Activated CD4-positive, CD25-positive, alpha-beta regulatory T cell (primary cell): ENCODE results near the gene APC.
A peak's percentile ranks its signal among the peaks of the same experiment; 100 is the strongest.
"Not testable (repeated sequence)": the region's sequence is repeated elsewhere in the genome, so short reads cannot be mapped to it uniquely, and the experiment has no call there.

Experiments
- DNase-seq, 4 experiments: peaks; one replicate each; lab custom pipeline; 2025; lab: John Stamatoyannopoulos, UW

Gene APC

DNA sequence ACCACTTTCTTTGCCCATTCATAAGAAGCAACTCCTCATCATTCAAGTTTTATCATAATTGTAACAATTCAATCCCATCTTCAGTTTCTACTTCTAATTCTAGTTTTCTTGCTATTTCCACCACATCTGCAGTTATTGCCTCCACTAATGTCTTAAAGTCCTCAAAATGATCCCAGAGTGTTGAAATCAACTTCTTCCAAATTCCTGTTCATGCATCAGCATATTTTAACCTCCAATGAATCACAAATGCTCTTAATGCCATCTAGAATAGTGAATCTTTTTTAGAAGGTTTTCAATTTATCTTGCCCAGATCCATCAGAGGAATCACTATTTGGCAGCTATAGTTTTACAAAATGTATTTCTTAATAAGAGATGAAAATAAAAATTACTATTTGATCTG lies 120.2 kb downstream of the APC start:
- no peak for DNase-seq

DNA sequence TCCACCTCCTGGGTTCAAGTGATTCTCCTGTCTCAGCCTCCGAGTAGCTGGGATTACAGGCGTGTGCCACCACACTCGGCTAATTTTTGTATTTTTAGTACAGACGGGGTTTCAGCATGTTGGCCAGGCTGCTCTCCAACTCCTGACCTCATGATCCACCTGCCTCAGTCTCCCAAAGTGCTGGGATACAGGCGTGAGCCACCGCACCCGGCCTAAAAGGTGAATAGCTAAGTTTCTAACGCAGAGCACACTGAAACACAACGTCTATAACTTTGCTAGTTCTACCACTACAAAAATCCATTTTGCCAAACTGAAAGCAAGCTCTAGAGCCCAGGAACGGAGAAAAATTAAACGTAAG lies 122.9 kb downstream of the APC start:
- DNase-seq = not testable (repeated sequence)

DNA sequence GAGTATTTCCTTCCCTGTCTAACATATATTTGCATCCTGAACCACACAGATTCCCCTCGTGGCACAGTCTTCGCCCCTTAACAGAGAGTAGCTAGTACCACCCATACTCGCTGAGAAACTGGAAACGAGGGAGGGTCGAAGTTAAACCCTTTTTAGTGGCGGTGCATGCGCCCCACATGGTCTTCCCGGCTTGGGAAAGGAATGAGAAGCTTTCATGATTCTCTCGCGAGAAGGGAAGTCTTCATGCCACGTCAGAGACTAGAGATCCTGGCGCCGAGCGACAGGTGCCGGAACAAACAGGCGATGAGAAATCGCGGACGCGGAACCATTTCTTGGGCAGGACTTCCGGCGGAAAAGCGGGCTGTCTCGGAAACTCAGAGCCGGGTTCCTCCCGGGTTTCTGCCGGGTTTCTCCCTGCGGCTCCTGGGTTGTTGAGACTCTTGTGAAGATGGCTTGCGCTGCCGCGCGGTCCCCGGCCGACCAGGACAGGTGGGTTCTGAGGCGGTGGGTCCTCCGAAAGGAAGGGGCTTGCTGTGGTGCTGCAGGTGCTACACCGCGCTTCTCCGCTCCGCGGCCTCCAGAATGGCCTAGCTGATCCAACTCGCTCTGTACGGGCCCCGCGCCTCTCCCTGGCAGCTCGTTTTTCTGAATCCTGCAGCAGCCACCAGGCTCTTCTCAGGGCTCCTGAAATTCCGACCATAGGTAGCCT lies 123.4 kb downstream of the APC start, which contains the start of gene SRP19:
SRP19 (plus strand) TSS at position 359 of the 709 bp plus-strand sequence; CDS start at position 449, 90 bp downstream.
- DNase-seq = peak; percentile 76 to 85 (median 80)

DNA sequence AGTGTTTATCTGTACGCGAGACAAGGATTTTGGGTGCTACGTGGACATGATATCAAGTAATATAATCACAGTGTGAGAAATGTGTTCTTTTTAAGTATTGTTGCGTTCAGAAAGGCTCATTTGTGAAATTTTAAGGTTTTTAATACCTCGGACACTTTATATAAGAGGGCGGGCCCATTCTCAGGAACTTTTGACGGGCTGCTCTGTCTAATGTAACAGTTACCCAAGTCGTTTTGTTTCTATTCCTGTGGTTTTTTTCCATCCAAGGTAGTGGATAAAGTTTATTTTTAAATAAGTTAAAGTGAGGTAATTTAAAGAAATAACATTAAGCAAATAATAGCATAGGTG lies 123.9 kb downstream of the APC start:
- DNase-seq = no peak

DNA sequence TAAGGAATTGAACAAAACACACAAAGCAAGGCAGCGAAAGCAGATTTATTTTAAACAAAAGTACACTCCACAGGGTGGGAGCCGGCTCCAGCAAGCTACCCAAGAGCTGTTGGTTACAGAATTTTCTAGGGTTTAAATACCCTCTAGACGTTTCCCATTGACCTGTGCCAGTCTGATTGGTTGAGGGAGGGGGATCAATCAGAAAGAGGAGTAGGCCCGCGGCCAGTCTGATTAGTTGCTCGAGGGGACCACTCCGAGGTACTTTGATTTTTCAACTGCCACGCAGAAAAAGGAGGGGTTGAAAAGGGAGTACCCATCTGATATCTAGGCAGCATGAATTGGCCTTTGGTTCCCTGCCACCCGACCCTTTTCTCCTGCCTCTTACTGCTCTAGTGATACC lies 124.4 kb downstream of the APC start:
- no peak for DNase-seq

DNA sequence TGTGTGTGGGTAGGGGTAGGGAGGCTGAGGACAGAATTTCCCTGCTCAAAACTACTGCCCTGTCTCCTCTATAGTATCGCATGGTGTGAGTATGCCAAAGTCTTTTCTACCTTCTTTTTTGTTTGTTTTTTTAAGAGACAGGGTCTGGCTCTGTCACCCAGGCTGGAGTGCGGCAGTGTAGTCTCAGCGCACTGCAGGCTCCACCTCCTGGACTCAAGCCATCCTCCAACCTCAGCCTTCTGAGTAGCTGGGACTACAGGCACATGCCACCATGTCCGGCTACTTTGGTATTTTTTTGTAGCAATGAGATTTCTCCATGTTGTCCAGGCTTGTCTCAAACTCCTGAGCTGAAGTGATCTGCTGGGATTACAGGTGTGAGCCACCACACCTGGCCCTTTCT lies 125.9 kb downstream of the APC start:
- DNase-seq = no peak

DNA sequence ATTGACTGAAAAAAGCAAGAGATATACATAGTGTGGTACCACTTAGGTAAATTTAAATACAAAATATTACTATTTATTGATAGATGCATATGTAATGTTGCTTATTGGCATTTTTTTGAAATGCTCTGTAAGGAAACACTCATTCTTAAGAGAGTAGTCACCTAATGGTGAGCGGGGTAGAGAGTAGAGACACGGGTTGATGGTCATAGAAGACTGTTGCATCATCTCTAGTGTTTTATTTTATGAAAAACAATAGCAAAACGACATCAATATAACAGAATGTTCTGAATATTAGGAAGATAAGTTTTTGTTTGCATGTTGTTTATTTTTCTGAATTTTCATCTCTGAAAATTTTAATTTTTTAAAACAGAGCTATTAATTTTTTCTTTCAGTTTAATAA lies 127.4 kb downstream of the APC start:
- no peak for DNase-seq

DNA sequence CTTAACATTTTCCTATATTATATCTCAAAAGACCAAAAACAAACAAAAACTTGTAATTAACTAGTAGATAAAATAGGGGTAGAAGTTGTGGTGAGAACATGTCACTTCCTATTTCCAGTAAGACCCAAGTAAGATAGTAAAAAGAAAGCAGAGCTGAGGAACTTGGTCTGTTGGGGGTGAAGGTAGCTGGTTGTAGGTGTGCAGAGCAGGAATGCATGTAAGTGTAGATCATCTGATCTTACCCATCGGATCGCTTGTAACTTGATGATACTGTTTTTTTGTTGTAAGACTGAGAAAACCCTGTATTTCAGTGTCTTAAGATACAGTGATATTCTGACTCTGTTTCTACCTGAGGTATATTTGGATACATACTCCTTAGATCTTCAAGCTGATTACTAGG lies 129.1 kb downstream of the APC start:
- DNase-seq = no peak

DNA sequence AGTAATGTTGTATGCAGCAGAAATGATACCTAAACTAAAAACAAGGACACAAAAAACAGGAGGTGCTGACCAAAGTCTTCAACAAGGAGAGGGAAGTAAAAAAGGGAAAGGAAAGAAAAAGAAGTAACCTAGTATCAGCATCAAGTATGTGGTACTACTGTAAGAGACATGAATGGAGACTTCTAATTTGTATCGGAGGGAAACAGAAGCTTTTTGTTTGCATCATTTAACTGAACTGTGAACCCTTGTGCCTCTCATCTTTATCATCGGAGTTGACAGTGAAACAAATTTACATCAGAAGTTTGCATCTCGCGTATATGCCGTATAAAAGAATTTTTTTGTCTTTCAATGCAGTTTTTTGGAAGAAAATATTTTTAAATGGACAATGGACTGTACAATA lies 129.7 kb downstream of the APC start:
- no peak for DNase-seq

DNA sequence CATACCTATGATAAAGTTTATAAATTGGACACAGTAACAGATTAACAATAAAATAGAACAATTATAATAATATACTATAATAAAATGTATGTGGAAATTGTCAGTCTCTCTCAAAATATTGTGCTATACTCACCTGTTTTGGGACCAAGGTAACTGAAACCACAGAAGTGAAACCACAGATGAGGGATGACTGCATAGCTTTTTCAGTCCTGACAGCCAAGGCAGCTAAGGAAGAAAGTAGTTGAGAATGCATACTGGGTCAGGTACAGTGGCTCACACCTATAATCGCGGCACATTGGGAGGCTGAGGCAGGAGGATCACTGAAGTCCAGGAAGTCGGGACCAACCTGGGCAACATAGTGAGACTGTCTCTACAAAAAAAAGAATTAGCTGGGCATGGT lies 132.3 kb downstream of the APC start:
- no peak for DNase-seq

DNA sequence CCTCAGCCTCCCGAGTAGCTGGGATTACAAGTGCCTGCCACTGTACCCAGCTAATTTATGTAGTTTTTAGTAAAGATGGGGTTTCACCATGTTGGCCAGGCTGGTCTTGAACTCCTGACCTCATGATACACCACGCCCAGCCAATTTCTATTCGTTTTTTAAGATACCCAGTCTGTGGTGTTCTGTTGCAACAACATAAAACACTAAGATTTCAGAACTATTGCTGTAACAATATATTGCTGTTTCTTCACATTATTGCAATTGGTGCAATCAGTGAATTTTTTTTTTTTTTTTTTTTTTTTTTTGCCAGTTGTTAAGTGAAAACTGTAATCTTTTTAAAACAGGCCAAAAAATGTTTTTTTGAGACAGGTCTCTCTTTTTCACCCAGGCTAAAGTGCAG lies 133.3 kb downstream of the APC start:
- DNase-seq = no peak

DNA sequence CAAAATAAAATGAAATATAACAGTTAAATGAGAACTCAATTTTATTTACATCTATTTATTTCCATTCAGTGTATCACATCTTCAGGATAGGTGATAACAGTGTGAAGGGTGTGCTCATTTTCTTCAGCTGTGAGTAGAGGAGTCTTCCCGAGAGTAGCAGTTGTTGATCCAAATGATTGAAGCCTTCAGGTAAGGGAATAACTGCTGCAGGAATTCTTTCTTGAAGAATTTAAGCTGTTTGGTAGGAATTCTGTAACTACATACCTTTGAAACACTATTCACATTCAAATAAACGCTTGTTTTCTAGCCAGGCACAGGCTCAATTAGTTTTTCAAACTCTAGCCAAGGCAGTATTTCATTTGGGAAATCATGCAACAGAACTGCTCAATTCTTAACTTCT lies 138.7 kb downstream of the APC start:
- DNase-seq = no peak

DNA sequence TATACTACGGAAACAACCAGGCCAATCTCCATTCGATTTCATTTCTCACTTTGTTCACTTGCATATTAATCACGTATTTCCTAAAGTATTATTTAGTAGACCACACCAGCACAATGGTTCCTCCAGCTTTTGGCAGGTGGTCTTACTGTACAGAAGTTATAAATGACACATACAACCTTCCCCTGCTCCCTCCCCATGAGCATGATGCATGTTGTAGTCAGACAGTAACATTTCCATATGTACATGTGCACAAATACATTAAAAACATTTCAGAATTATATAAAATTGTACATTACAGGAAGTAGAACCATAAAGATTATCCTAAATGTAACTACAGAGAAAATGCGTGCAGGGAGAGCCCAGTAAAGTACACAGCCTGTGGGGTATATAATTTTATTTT lies 140.4 kb downstream of the APC start:
- DNase-seq = no peak

DNA sequence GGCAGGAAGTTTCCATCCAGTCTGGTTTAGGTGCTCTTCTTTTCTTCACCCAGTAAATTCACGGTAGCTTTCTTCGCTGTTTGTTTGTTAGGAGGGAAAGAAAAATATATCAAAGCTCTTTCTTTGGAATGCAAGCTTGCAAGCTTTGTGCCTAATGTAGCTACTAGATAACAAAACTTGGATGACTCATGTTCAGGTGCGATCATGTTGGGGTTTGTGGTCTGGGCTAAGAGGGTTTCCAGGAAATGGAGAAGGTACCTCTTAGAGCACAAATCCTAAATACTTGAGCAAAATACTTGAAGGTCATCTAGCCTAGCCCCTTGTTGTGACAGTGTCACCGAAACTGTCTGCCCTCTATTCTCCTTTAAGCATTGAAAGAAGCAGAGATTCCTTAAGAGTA lies 141.1 kb downstream of the APC start:
- DNase-seq = peak; percentile 14 to 29 (median 20)

DNA sequence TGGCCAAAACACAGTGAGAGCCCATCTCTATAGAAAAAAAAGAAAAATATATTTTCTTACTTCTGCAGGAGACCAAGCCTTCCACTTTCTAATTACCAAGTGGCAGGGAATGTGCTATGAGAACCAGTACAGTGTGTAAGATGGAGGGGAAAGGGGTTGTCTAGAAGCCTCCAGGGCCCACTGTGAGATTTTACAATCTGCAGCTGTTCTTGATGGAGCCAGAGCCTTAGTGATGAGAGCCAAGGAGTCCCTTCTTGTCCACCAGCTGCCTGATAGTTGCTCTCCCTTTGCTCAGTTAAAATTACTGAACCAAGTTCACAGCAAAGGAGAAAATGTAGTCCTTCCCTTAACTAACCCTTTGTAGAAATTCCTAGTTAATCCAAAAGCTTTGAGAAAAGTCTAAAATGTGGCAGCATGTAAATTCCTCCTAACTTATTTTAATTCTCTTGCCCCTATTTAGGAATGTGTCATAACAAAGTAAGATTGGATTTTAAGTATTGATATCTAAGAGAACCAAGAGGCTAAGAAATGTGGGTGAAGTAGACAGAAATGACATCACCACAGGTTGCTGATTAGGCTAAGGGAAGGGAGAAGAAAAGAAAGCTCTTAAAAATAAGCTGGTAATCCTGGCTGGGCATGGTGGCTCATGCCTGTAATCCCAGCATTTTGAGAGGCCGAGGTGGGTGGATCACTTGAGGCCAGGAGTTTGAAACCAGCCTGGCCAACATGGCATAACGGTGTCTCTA lies 142.7 kb downstream of the APC start:
- no peak for DNase-seq

DNA sequence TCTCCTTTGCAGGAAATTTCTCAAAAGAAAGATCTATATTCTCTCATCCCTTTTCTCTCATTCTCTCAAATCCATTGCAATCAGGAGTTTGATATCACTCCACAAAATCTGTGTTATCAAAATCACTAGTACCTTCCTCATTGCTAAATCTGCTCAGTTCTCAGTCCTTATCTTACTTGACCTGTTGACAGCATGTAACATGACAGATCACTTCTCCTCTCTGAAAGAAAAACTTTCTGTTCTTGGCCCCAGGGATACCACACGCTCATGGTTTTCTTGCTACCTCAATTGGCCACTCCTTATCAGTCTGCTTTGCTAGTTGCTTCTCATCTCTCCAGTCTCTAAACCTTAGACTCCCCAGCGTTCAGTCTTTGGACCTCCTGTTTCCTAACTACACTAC lies 145.5 kb downstream of the APC start:
- no peak for DNase-seq

DNA sequence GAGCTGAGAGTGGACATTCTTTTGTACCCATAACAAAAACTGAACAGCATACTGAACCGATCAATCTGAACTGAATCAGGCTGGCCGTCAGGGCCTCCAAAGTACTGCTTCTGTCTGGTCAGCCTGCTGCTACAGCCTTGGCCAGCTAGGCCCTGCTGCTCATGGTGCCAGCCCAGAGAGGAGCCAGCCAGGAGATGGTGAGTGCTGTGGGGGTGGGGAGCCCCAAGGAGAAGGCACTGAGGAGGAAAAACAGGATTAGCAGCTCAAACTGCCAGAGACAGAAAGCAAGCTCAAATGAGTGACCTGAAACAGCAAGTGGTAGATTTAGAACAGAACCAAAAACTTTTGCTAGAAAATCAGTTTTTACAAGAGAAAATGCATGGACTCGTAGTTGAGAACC lies 147.3 kb downstream of the APC start:
- DNase-seq = no peak

DNA sequence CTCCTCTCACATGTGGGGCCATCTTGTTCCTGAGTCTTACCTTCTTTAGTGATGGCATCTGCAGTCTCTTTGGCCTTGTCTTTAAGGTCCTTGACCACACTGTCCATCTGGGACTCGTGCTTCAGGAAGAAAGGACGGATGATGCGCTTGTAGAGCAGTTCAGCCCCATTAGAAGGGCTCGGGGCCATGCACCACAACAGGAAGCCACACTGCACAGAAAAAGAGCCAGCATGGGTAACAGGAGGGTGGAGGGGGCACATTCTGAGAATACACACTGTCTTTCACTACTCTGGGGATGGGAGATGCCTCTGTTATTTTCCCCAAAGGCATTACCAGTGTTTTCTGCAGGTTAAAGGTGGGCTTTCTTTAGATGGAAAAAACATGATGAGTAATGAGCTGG lies 149.3 kb downstream of the APC start:
- peak in 2 of 4 experiments; percentile 5 to 10 for DNase-seq

DNA sequence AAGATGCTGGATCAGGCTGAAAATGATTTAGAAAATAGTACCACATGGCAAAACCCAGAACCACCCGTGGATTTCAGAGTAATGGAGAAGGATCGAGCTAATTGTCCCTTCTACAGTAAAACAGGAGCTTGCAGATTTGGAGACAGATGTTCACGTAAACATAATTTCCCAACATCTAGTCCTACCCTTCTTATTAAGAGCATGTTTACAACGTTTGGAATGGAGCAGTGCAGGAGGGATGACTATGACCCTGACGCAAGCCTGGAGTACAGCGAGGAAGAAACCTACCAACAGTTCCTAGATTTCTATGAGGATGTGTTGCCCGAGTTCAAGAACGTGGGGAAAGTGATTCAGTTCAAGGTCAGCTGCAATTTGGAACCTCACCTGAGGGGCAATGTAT lies 154.4 kb downstream of the APC start:
- DNase-seq = not testable (repeated sequence)

DNA sequence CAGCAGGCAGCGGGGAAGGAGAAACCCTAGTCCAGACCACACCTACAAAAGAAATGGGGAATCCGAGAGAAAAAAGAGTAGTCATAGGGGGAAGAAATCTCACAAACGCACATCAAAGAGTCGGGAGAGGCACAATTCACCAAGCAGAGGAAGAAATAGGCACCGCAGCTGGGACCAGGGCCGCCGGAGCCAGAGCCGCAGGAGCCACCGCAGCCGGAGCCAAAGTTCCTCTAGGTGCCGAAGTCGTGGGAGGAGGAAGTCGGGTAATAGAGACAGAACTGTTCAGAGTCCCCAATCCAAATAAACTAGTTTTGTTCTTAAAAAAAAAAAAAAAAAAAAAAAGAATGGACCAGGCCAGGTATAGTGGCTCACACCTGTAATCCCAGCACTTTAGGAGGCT lies 155.1 kb downstream of the APC start:
- DNase-seq = no peak

DNA sequence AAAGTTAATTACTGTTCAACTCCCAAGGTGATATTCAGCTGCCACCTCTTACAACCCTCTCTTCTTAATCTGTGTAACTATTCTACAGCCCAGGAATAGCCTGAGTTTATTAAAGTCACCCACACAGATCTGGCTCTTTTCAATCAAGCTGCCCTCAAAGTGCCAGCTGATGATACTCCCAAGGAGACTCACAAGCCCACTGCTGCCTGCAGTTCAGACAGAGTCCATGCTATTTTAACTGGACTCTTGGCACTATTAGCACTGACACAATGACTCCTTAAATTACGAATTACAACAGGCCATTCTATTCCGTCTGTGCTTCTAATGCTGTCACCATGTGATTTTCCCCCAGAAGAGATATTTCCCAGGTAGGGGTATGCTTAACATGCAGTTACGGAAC lies 158.0 kb downstream of the APC start:
- DNase-seq = no peak
